Nephron progenitor cell (in vitro differentiated cells): ENCODE measurements around the gene CLDN3.

Experiments
- DNase-seq: peaks from one replicate; pipeline ENCODE4 v3.0.0; 2021
- H3K27ac Mint-ChIP-seq: 2 replicates; pipeline ENCODE4 v1.8.0; 2021; ENCODE audit warnings: mild to moderate bottlenecking, moderate library complexity, mixed read lengths
- H3K27me3 Mint-ChIP-seq: 2 replicates; pipeline ENCODE4 v1.8.0; 2021; ENCODE audit warnings: mild to moderate bottlenecking, low read depth, mixed read lengths; ENCODE audit not compliant: poor library complexity
- H3K36me3 Mint-ChIP-seq: 2 replicates; pipeline ENCODE4 v1.8.0; 2021; ENCODE audit warnings: low read depth, mixed read lengths
- H3K4me1 Mint-ChIP-seq: 2 replicates; pipeline ENCODE4 v1.8.0; 2021; ENCODE audit warnings: mixed read lengths
- H3K4me3 Mint-ChIP-seq: 2 replicates; pipeline ENCODE4 v1.8.0; 2021; ENCODE audit warnings: mild to moderate bottlenecking, moderate library complexity, mixed read lengths
- H3K9me3 Mint-ChIP-seq: 2 replicates; pipeline ENCODE4 v1.8.0; 2021; ENCODE audit warnings: mild to moderate bottlenecking, moderate library complexity, mixed read lengths
- TF ChIP-seq, protein P1 (sequence below): fragments of 200-600 bp; sonication (generic); IDR thresholded peaks from 2 replicates; pipeline ENCODE4 v1.5.0; 2021; ENCODE audit warnings: antibody characterized with exemption

The CLDN3 gene

DNA sequence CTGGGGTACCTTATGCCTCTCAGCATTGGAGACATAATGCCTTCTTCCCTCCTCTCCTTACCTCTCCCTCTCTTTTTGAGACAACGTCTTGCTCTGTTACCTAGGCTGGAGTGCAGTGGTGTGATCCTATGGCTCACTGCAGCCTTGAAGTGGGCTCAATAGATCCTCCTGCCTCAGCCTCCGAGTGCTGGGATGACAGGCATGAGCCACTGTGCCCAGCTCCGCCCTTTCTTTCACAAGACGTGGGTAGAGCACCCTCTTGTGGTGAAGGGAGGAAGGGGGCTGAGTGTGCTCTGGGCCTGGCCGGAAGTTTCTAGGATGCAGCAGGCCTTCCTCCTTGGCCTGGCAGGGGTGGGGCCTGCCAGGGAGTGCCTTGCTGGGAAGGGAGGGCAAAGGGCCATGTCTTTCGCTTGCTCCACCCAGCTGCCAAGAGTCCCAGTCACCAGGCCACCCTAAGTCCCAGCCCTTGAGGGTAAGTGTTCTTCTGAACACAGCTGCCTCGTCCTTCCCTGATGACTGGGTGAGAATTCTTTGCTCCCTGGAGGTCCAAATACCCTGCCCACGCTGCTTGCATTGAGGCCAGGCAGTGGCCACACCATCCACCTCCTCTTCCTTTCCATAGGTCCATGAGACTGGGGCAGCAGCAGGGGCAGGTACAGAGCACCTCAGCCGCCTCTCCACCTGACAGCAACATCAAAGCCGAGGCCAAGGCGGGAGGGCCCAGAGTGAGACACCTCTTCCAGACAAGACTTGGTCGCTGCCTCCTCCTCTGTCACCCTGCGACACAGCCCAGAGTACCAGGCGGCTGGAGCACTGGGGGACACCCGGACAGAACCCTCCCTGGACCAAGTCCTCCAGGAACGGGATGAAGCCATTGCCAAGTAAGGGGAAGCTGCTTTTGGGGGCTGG is 35.2 kb downstream of the CLDN3 start:
- Mint-ChIP-seq H3K27me3 (peaks cover 6% of the 10 kb centered on the region), H3K4me3 (no peak overlapping the region), H3K9me3 (no peaks in the 10 kb centered on the region), H3K36me3 (peaks cover 6% of the 10 kb centered on the region), H3K4me1 (peaks cover 17% of the 10 kb centered on the region), H3K27ac (no peak overlapping the region)
- peak; percentile 80 for DNase-seq
- TF ChIP-seq, protein P1, sequence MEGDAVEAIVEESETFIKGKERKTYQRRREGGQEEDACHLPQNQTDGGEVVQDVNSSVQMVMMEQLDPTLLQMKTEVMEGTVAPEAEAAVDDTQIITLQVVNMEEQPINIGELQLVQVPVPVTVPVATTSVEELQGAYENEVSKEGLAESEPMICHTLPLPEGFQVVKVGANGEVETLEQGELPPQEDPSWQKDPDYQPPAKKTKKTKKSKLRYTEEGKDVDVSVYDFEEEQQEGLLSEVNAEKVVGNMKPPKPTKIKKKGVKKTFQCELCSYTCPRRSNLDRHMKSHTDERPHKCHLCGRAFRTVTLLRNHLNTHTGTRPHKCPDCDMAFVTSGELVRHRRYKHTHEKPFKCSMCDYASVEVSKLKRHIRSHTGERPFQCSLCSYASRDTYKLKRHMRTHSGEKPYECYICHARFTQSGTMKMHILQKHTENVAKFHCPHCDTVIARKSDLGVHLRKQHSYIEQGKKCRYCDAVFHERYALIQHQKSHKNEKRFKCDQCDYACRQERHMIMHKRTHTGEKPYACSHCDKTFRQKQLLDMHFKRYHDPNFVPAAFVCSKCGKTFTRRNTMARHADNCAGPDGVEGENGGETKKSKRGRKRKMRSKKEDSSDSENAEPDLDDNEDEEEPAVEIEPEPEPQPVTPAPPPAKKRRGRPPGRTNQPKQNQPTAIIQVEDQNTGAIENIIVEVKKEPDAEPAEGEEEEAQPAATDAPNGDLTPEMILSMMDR = peak; percentile 82

DNA sequence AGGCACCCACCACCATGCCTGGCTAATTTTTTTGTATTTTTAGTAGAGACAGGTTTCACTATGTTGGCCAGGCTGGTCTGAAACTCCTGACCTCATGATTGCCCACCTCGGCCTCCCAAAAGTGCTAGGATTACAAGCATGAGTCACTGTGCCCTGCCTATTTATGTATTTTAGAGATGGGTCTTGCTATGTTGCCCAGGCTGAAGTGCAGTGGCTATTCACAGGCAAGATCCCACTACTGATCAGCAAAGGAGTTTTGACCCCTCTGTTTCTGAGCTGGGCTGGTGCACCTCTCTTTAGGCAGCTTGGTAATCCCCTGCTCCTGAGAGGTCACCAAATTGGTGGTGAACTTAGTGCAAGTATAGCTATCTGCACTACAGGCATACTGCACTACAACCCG is 37.7 kb downstream of the CLDN3 start:
- Mint-ChIP-seq H3K36me3 (peaks cover 6% of the 10 kb centered on the region), H3K27me3 (peaks cover 6% of the 10 kb centered on the region), H3K27ac (no peak overlapping the region), H3K4me3 (no peak overlapping the region), H3K4me1 (peaks cover 15% of the 10 kb centered on the region), H3K9me3 (no peaks in the 10 kb centered on the region)
- DNase-seq = no peak
- TF ChIP-seq, protein P1 = no peak

DNA sequence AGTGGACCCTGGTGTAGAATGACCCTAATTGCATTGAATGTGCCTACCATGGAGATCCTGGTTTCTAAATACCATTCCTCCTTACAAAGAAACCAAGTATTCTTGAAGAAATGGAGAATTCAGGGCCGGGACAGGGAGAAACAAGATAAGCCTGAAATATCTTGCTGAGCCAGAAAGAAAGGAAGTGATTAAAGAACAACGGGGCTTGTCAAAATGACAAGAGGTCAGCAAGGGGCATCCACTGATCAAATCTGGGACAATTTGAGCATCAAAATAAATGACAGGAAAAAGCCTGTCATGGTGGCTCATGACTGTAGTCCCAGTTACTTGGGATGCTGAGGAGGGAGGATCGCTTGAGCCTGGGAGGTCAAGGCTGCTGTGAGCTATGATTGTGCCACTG is 39.6 kb downstream of the CLDN3 start:
- no peak for DNase-seq
- Mint-ChIP-seq H3K9me3 (no peaks in the 10 kb centered on the region), H3K27me3 (peaks cover 5% of the 10 kb centered on the region), H3K4me1 (peaks cover 15% of the 10 kb centered on the region), H3K4me3 (no peak overlapping the region), H3K36me3 (no peaks in the 10 kb centered on the region), H3K27ac (no peak overlapping the region)
- TF ChIP-seq, protein P1 = no peak

DNA sequence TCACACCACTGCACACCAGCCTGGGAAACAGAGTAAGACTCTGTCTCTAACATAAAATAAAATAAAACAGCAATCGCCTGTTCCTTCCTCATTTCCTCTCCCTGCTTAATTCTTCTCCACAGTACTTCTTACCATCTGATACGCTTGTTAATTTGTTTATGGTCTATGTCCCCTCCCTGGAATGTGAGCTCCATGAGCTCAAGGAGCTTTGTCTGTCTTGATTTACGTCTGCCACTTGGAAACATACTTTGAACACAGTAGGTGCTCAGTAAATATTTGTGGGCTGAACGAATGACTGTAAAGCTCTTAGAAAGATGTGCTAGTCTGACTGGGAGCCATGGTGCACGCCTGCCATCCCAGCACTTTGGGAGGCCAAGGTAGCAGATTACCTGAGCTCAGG is 41.5 kb downstream of the CLDN3 start:
- H3K4me1 Mint-ChIP-seq = peaks cover 15% of the 10 kb centered on the region
- peaks cover 4% of the 10 kb centered on the region for H3K27me3 Mint-ChIP-seq
- H3K36me3 Mint-ChIP-seq = no peaks in the 10 kb centered on the region
- DNase-seq = no peak
- H3K4me3 Mint-ChIP-seq = no peak overlapping the region
- H3K9me3 Mint-ChIP-seq = no peaks in the 10 kb centered on the region
- H3K27ac Mint-ChIP-seq = no peak overlapping the region
- TF ChIP-seq, protein P1 = no peak

DNA sequence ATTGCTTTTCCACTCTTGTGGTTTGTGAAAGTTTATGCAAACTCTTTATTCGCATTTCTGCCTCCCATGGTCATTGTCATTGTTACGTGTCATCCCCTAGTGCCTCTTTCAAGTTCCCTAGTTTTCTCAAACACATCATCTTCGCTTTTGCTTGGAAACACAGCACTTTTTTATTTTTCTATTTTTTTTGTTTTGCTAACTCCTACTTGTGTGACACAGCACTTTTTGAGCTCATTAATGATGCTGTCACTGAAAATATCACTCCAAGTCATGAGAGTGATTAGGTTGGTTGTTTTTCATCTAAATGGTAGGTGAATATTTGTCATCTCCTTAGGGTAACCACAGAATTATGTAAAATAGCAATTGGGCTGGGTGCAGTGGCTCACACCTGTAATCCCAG is 42.1 kb downstream of the CLDN3 start:
- no peak for DNase-seq
- Mint-ChIP-seq H3K4me1 (peaks cover 15% of the 10 kb centered on the region), H3K36me3 (no peaks in the 10 kb centered on the region), H3K27ac (no peak overlapping the region), H3K27me3 (peaks cover 4% of the 10 kb centered on the region), H3K4me3 (no peak overlapping the region), H3K9me3 (no peaks in the 10 kb centered on the region)
- TF ChIP-seq, protein P1 = no peak

DNA sequence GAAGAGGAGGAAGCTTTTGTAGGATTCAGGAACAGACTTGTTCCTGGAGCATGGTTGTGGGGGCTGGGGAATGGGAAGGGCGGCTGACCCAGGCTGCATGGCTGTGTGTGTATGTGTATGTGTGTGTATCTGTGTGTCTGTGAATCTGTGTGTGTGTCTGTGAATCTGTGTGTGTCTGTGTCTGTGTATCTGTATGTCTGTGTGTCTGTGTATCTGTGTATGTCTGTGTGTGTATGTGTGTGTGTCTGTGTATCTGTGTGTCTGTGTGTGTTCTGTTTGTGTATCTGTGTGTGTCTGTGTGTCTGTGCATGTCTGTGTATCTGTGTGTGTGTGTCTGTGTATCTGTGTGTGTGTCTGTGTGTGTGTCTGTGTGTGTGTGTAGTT is 44.0 kb downstream of the CLDN3 start:
- H3K27ac Mint-ChIP-seq = no peak overlapping the region
- H3K36me3 Mint-ChIP-seq = no peaks in the 10 kb centered on the region
- no peak overlapping the region for H3K4me3 Mint-ChIP-seq
- no peak for DNase-seq
- H3K9me3 Mint-ChIP-seq = no peaks in the 10 kb centered on the region
- peaks cover 9% of the 10 kb centered on the region for H3K27me3 Mint-ChIP-seq
- TF ChIP-seq, protein P1 = peak; percentile 10
- H3K4me1 Mint-ChIP-seq = peaks cover 22% of the 10 kb centered on the region
